ENCODE results near the gene POGZ.

GRCh38 chr1:151479462-151479861, 20.2 kb upstream of the POGZ start:
- TF ChIP-seq CTCF (IDR thresholded peaks at IDR 0.05; ENCODE audit: low read length): no peak
- no peak for TF ChIP-seq EZH2phosphoT487 (IDR thresholded peaks at IDR 0.05; ENCODE audit: low read length)
- TF ChIP-seq EZH2 (optimal IDR thresholded peaks at IDR 0.05; ENCODE audit: low read depth, low read length): no peak
